Ectodermal cell (in vitro differentiated cells): ENCODE data around the gene ATRN.
A peak's percentile ranks its signal among the peaks of the same experiment; 100 is the strongest.
"Not testable (repeated sequence)": the region's sequence is repeated elsewhere in the genome, so short reads cannot be mapped to it uniquely, and the experiment has no call there.

ENCODE experiments used
- H3K27ac ChIP-seq: 2 replicates; pipeline ENCODE4 v1.7.0; 2013; ENCODE audit warnings: mild to moderate bottlenecking, low read depth, low read length; ENCODE audit not compliant: insufficient read depth, poor library complexity, severe bottlenecking
- H3K27me3 ChIP-seq: 2 replicates; pipeline ENCODE4 v1.7.0; 2013; ENCODE audit warnings: mild to moderate bottlenecking, low read length; ENCODE audit not compliant: insufficient read depth, control insufficient read depth, poor library complexity, severe bottlenecking
- H3K36me3 ChIP-seq: one replicate; pipeline ENCODE4 v1.7.0; 2013; ENCODE audit warnings: low read length; ENCODE audit not compliant: control insufficient read depth, insufficient read depth
- H3K4me1 ChIP-seq: one replicate; pipeline ENCODE4 v1.7.0; 2013; ENCODE audit warnings: low read length; ENCODE audit not compliant: control insufficient read depth, insufficient read depth
- H3K4me3 ChIP-seq: 2 replicates; pipeline ENCODE4 v1.7.0; 2013; ENCODE audit warnings: low read depth, low read length, control low read depth; ENCODE audit not compliant: insufficient read depth
- H3K9me3 ChIP-seq: 2 replicates; pipeline ENCODE4 v1.7.0; 2013; ENCODE audit warnings: mild to moderate bottlenecking, low read length, moderate library complexity; ENCODE audit not compliant: control insufficient read depth
- WGBS, 2 experiments: methylation state at CpG; one replicate each; pipeline ENCODE4 v1.1.7; 2013; ENCODE audit warnings: missing lambda C conversion rate in 2 of 2; 5-methylcytosine and 5-hydroxymethylcytosine counted together

ATRN gene

GRCh38 chr20:3464166-3464565 lies 6.7 kb upstream of the ATRN start:
- no peak overlapping the region for H3K27ac ChIP-seq
- peaks cover 22% of the 10 kb centered on the region for H3K27me3 ChIP-seq
- H3K4me1 ChIP-seq = peaks cover 18% of the 10 kb centered on the region
- WGBS, 2 experiments = 89 to 96% methylated on average over 3 to 4 of the region's 4 CpGs
- H3K9me3 ChIP-seq = no peaks in the 10 kb centered on the region
- H3K36me3 ChIP-seq = no peaks in the 10 kb centered on the region
- H3K4me3 ChIP-seq = no peak overlapping the region

GRCh38 chr20:3465301-3465700 lies 5.5 kb upstream of the ATRN start:
- Histone ChIP-seq H3K36me3 (no peaks in the 10 kb centered on the region), H3K27me3 (peaks cover 33% of the 10 kb centered on the region), H3K4me1 (peaks cover 16% of the 10 kb centered on the region), H3K9me3 (no peaks in the 10 kb centered on the region), H3K4me3 (no peak overlapping the region), H3K27ac (no peak overlapping the region)
- WGBS, 2 experiments = 45 to 55% methylated on average over 1 of the region's 1 CpG

DNA sequence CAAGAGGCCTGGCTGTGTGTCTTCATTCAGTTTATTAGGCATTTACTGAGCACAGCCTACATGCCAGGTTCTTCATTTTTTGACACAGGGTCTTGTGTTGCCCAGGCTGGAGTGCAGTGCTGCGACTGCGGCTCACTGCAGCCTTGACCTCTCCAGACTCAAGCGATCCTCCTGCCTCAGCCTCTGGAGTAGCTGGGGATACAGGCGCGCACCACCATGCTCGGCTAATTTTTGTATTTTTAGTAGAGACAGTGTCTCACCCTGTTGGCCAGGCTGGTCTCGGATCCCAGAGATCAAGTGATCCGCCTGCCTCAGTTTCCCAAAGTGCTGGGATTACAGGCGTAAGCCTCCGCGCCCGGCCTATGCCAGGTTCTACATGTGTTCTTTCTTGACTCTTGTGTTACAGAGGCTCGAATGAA lies 601 bp upstream of the ATRN start:
- WGBS, 2 experiments = 66% methylated on average over 13 of the region's 13 CpGs
- H3K36me3 ChIP-seq = no peaks in the 10 kb centered on the region
- H3K27ac ChIP-seq = peak overlapping the region; percentile 56
- peaks cover 37% of the 10 kb centered on the region for H3K27me3 ChIP-seq
- peak overlapping the region; percentile 75 for H3K4me3 ChIP-seq
- H3K9me3 ChIP-seq = no peaks in the 10 kb centered on the region
- H3K4me1 ChIP-seq = peaks cover 8% of the 10 kb centered on the region

GRCh38 chr20:3471397-3472021 lies 691 bp downstream of the ATRN start:
- H3K4me3 ChIP-seq = peak overlapping the region; percentile 75
- H3K27ac ChIP-seq = no peak overlapping the region
- WGBS, 2 experiments = 3% methylated on average over 30 of the region's 30 CpGs
- H3K36me3 ChIP-seq = no peaks in the 10 kb centered on the region
- peaks cover 8% of the 10 kb centered on the region for H3K4me1 ChIP-seq
- peaks cover 24% of the 10 kb centered on the region for H3K27me3 ChIP-seq
- no peaks in the 10 kb centered on the region for H3K9me3 ChIP-seq

GRCh38 chr20:3472105-3472504 lies 1.3 kb downstream of the ATRN start:
- Histone ChIP-seq H3K4me3 (peak overlapping the region; percentile 75), H3K9me3 (no peaks in the 10 kb centered on the region), H3K4me1 (peaks cover 8% of the 10 kb centered on the region), H3K36me3 (no peaks in the 10 kb centered on the region), H3K27ac (no peak overlapping the region), H3K27me3 (peaks cover 18% of the 10 kb centered on the region)
- 93 to 96% methylated on average over 3 of the region's 3 CpGs for WGBS, 2 experiments

DNA sequence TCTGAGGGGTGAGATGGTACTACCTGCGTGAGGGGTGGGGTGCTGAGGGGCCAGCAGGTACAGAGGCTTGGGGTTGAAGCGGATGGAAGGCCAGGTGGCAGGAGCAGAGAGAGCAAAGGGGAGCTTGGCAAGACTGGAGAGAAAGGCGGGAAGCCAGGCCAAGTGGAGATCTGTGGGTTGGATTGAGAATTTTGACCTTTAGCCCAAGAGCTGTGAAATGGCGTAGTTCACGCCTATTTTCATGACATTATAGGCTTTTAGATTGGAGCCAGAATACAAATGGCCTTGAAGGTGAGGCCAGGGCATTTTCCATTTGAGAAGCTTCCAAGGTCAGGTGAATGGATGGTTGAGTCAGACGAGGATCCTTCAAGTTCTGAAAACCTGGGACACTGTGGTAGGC lies 2.5 kb downstream of the ATRN start:
- H3K9me3 ChIP-seq = no peaks in the 10 kb centered on the region
- no peak overlapping the region for H3K27ac ChIP-seq
- H3K27me3 ChIP-seq = peaks cover 16% of the 10 kb centered on the region
- peaks cover 8% of the 10 kb centered on the region for H3K4me1 ChIP-seq
- no peak overlapping the region for H3K4me3 ChIP-seq
- 94 to 96% methylated on average over 6 of the region's 6 CpGs for WGBS, 2 experiments
- no peaks in the 10 kb centered on the region for H3K36me3 ChIP-seq

DNA sequence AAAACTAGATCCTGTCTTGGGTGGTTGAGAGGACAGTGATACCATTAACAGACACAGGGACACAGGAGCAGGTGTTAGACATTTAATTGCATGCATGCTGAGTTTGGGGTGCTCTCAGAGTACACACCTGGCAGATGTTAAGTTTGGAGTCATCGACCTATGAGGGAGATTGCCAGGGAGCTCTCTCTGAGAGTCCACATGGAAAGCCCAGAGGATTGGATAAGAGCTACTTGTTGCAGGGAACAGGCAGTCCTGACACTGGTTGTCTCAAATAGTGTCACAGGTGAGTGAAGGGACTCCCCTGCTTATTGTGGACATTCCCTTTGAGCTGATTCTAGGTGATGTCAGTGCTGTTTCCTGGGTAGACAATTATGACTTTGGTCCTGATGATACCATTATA lies 3.1 kb downstream of the ATRN start:
- Histone ChIP-seq H3K27me3 (peaks cover 16% of the 10 kb centered on the region), H3K36me3 (no peaks in the 10 kb centered on the region), H3K27ac (no peak overlapping the region), H3K4me1 (peaks cover 8% of the 10 kb centered on the region), H3K9me3 (no peaks in the 10 kb centered on the region), H3K4me3 (no peak overlapping the region)
- 94 to 98% methylated on average over 1 of the region's 1 CpG for WGBS, 2 experiments

- WGBS, 2 experiments = 97 to 100% methylated on average over 1 of the region's 1 CpG
Measured at GRCh38 chr20:3477003-3477860, 6.4 kb downstream of the ATRN start.

GRCh38 chr20:3477861-3478544 lies 7.2 kb downstream of the ATRN start:
- H3K9me3 ChIP-seq = no peaks in the 10 kb centered on the region
- H3K4me3 ChIP-seq = no peak overlapping the region
- H3K4me1 ChIP-seq = no peaks in the 10 kb centered on the region
- H3K36me3 ChIP-seq = no peaks in the 10 kb centered on the region
- no peaks in the 10 kb centered on the region for H3K27me3 ChIP-seq
- 92 to 95% methylated on average over 5 of the region's 5 CpGs for WGBS, 2 experiments
- no peak overlapping the region for H3K27ac ChIP-seq

More at GRCh38 chr20:3477003-3477860, 6.4 kb downstream of the ATRN start:
- H3K9me3 ChIP-seq, H3K4me1 ChIP-seq, H3K36me3 ChIP-seq, H3K27ac ChIP-seq, H3K4me3 ChIP-seq, H3K27me3 ChIP-seq: not testable (repeated sequence)

- Histone ChIP-seq H3K36me3 (no peaks in the 10 kb centered on the region), H3K9me3 (no peaks in the 10 kb centered on the region), H3K4me3 (no peak overlapping the region), H3K27me3 (no peaks in the 10 kb centered on the region), H3K27ac (no peak overlapping the region), H3K4me1 (no peaks in the 10 kb centered on the region)
- 88 to 95% methylated on average over 1 to 2 of the region's 2 CpGs for WGBS, 2 experiments
Measured at GRCh38 chr20:3479025-3479424, 8.2 kb downstream of the ATRN start.
